Measurements from ENCODE around the gene RING1.

DNA sequence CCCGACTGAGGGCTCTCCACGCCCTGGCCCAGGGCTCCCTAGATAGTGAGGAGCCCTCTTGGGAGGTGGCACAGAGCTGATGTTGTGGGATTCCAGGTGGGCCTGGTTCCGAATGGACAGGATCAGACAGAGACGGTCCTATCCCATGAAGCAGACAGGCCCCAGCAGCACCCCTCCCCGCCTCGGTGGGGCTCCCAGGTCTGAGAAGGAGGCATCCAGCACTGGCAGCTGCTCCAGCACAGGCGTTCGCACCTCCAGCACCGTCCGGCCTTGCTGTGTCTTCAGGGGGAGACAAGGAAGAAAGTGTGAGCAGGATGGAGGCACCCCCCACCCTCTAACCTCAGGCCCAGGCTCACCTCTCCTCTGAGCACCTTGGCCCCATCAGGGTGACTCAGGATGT is 44.8 kb upstream of the RING1 start:
- TF ChIP-seq, protein P1, sequence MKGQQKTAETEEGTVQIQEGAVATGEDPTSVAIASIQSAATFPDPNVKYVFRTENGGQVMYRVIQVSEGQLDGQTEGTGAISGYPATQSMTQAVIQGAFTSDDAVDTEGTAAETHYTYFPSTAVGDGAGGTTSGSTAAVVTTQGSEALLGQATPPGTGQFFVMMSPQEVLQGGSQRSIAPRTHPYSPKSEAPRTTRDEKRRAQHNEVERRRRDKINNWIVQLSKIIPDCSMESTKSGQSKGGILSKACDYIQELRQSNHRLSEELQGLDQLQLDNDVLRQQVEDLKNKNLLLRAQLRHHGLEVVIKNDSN (IDR thresholded peaks at IDR 0.05), result no peak
- TF ChIP-seq YY1 (IDR thresholded peaks at IDR 0.05; ENCODE audit: low read depth) (no peak), TCF12 (IDR thresholded peaks at IDR 0.05; ENCODE audit: low read depth) (no peak), EGR1 (IDR thresholded peaks at IDR 0.05) (no peak), ZBTB7A (IDR thresholded peaks at IDR 0.05; ENCODE audit: low read depth) (no peak)
- TF ChIP-seq, protein P2, sequence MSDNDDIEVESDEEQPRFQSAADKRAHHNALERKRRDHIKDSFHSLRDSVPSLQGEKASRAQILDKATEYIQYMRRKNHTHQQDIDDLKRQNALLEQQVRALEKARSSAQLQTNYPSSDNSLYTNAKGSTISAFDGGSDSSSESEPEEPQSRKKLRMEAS (IDR thresholded peaks at IDR 0.05), result no peak

Measured in Ishikawa (cell line).